GM23248 (cell line): Measurements from ENCODE around the gene HOXC6.

ENCODE experiments used
- EZH2 ChIP-seq: fragments of 200-600 bp; sonication (generic); IDR thresholded peaks from 2 replicates; pipeline ENCODE4 v1.6.1; 2018; ENCODE audit warnings: antibody characterized with exemption, mild to moderate bottlenecking; ENCODE audit not compliant: insufficient read depth, poor library complexity, severe bottlenecking
- EZH2phosphoT487 ChIP-seq: fragments of 200-600 bp; sonication (generic); IDR thresholded peaks from 2 replicates; pipeline ENCODE4 v1.6.1; 2018; ENCODE audit warnings: antibody characterized with exemption, moderate library complexity, mild to moderate bottlenecking, low read depth; ENCODE audit not compliant: insufficient read depth

- TF ChIP-seq EZH2 (no peak), EZH2phosphoT487 (no peak)
Measured at GRCh38 chr12:53998110-53998899, 29.9 kb upstream of the HOXC6 start.
